ENCODE results near the gene DDX11.
"Not testable (repeated sequence)": the region's sequence is repeated elsewhere in the genome, so short reads cannot be mapped to it uniquely, and the experiment has no call there.

The DDX11 gene

GRCh38 chr12:31124158-31124557 is 50.5 kb downstream of the DDX11 start:
- not testable (repeated sequence) for DNase-seq

GRCh38 chr12:31125171-31125570 is 51.5 kb downstream of the DDX11 start:
- not testable (repeated sequence) for DNase-seq

- DNase-seq = not testable (repeated sequence)
Measured at GRCh38 chr12:31127209-31127848, 53.7 kb downstream of the DDX11 start.

GRCh38 chr12:31136581-31136980 is 62.9 kb downstream of the DDX11 start:
- DNase-seq = not testable (repeated sequence)

GRCh38 chr12:31144768-31145167 is 71.1 kb downstream of the DDX11 start:
- not testable (repeated sequence) for DNase-seq

- not testable (repeated sequence) for DNase-seq
Measured at GRCh38 chr12:31145296-31145695, 71.6 kb downstream of the DDX11 start.

- not testable (repeated sequence) for DNase-seq
Measured at GRCh38 chr12:31147415-31147814, 73.8 kb downstream of the DDX11 start.

GRCh38 chr12:31150766-31151165 is 77.1 kb downstream of the DDX11 start:
- not testable (repeated sequence) for DNase-seq

Measured in inflammatory macrophage (primary cell).